ENCODE data around the gene ERVV-1.

DNA sequence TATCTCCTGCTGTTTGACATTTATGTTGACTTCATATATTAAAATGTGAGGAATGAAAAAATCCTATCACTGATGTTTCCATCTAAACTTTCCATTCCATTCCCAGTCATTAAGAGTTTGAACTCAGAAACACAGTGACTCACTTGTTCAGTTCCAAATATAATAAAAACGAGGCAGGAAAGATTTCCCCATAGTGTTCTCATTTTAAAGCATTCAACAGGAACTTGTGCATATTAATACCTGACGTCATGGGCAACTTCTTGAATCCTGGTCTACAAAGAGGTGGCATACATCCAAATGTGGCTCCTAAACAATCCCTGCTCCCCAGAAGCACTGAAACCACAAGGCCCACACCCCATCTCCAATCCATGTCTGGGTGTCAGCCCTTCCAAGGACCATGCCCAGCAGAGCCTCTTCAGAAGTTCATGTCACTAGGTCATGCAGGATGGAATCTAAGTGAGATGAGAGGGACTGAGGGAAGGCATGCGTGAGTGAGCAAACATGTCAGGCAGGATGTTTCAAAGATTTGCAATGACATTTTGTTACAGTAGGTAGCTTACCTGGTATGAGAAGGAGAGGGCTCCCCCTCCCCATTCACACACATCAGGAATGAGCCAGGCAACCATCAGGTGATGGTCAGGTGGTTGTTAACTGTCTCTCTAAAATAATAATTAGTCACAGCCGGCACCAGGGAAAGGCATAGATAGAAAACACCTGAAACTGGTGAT is 21.4 kb downstream of the ERVV-1 start:
- TF ChIP-seq, protein P1, sequence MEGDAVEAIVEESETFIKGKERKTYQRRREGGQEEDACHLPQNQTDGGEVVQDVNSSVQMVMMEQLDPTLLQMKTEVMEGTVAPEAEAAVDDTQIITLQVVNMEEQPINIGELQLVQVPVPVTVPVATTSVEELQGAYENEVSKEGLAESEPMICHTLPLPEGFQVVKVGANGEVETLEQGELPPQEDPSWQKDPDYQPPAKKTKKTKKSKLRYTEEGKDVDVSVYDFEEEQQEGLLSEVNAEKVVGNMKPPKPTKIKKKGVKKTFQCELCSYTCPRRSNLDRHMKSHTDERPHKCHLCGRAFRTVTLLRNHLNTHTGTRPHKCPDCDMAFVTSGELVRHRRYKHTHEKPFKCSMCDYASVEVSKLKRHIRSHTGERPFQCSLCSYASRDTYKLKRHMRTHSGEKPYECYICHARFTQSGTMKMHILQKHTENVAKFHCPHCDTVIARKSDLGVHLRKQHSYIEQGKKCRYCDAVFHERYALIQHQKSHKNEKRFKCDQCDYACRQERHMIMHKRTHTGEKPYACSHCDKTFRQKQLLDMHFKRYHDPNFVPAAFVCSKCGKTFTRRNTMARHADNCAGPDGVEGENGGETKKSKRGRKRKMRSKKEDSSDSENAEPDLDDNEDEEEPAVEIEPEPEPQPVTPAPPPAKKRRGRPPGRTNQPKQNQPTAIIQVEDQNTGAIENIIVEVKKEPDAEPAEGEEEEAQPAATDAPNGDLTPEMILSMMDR (IDR thresholded peaks at IDR 0.05; ENCODE audit: poor library complexity) = no peak
- no peak for TF ChIP-seq EZH2phosphoT487 (IDR thresholded peaks at IDR 0.05; ENCODE audit: low read depth, severe bottlenecking, unreplicated experiment)
- TF ChIP-seq EZH2 (IDR thresholded peaks at IDR 0.05; ENCODE audit: borderline replicate concordance) = no peak

All from hepatocyte (in vitro differentiated cells).